Stimulated activated CD8-positive, alpha-beta memory T cell treated with anti-CD3 and anti-CD28 coated beads, Interleukin-4, amount 100 ng/mL, for 24 hours (primary cell): ENCODE data around the gene SLC35A2.

ENCODE experiments used
- DNase-seq: peaks from one replicate; pipeline ENCODE4 v3.0.0-alpha.2; 2020; ENCODE audit warnings: low read depth

Gene SLC35A2

GRCh38 chrX:48911412-48912182 lies at the start of gene SLC35A2:
Gene SLC35A2, minus strand, starts transcription at chrX:48911646. Its CDS starts 10 bp downstream, at chrX:48911636.
- peak; percentile 76 for DNase-seq

- no peak for DNase-seq
Measured at GRCh38 chrX:48960291-48960690, 48.8 kb upstream of the SLC35A2 start.

GRCh38 chrX:48958635-48959094 lies 47.2 kb upstream of the SLC35A2 start:
- DNase-seq: no peak

- peak; percentile 83 for DNase-seq
Measured at GRCh38 chrX:48957827-48958634, 46.6 kb upstream of the SLC35A2 start.

- DNase-seq: peak; percentile 62
Measured at GRCh38 chrX:48957477-48957826, 46.0 kb upstream of the SLC35A2 start, which contains the start of gene OTUD5. Gene OTUD5, minus strand, starts transcription at chrX:48957607. Its CDS starts 37 bp downstream, at chrX:48957570.

GRCh38 chrX:48956728-48957414 lies 45.4 kb upstream of the SLC35A2 start:
- DNase-seq: peak; percentile 39

GRCh38 chrX:48948589-48948988 lies 37.1 kb upstream of the SLC35A2 start:
- DNase-seq: no peak

GRCh38 chrX:48945517-48946348 lies 34.3 kb upstream of the SLC35A2 start:
- DNase-seq: peak; percentile 33

- DNase-seq: no peak
Measured at GRCh38 chrX:48942895-48943294, 31.4 kb upstream of the SLC35A2 start.

- no peak for DNase-seq
Measured at GRCh38 chrX:48940404-48940955, 29.0 kb upstream of the SLC35A2 start.

- no peak for DNase-seq
Measured at GRCh38 chrX:48939524-48940228, 28.2 kb upstream of the SLC35A2 start.

GRCh38 chrX:48938721-48939425 lies 27.4 kb upstream of the SLC35A2 start:
- DNase-seq: peak; percentile 58

GRCh38 chrX:48937054-48937907 lies 25.8 kb upstream of the SLC35A2 start:
- DNase-seq: peak; percentile 86

- DNase-seq: no peak
Measured at GRCh38 chrX:48936429-48937053, 25.1 kb upstream of the SLC35A2 start.

GRCh38 chrX:48935301-48935670 lies 23.8 kb upstream of the SLC35A2 start:
- no peak for DNase-seq

GRCh38 chrX:48934581-48935300 lies 23.3 kb upstream of the SLC35A2 start:
- DNase-seq: no peak

- DNase-seq: no peak
Measured at GRCh38 chrX:48933757-48934156, 22.3 kb upstream of the SLC35A2 start.
